22Rv1 (cell line): Measurements from ENCODE around the gene DKK3.

Experiments
- ZFX ChIP-seq: fragments of 450-650 bp; IDR thresholded peaks from 2 replicates; pipeline ENCODE4 v1.6.1; 2017; ENCODE audit warnings: antibody characterized with exemption, borderline replicate concordance
- TF ChIP-seq, protein P1 (sequence below): fragments of 450-650 bp; IDR thresholded peaks from 2 replicates; pipeline ENCODE4 v1.5.1; 2017; ENCODE audit warnings: mild to moderate bottlenecking

DNA sequence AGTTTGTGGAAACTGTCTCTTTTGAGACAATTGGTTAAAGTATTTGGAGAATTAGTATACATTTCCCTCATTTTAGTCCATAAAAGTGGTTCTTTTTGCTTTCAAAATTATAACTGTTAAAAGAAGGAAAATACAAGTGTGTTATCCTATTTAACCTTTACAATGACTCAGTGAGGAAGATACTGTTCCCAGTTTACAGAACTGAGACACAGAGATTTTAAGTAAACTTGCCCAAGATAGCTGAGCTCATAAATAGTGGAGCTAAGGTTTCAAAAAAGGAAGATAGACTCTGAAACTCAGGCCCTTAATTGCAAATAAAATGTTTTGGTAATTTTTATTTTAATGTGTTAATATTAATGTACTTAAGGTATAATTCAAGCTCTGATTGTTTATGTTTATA lies 58.9 kb downstream of the DKK3 start:
- TF ChIP-seq, protein P1, sequence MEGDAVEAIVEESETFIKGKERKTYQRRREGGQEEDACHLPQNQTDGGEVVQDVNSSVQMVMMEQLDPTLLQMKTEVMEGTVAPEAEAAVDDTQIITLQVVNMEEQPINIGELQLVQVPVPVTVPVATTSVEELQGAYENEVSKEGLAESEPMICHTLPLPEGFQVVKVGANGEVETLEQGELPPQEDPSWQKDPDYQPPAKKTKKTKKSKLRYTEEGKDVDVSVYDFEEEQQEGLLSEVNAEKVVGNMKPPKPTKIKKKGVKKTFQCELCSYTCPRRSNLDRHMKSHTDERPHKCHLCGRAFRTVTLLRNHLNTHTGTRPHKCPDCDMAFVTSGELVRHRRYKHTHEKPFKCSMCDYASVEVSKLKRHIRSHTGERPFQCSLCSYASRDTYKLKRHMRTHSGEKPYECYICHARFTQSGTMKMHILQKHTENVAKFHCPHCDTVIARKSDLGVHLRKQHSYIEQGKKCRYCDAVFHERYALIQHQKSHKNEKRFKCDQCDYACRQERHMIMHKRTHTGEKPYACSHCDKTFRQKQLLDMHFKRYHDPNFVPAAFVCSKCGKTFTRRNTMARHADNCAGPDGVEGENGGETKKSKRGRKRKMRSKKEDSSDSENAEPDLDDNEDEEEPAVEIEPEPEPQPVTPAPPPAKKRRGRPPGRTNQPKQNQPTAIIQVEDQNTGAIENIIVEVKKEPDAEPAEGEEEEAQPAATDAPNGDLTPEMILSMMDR: no peak
- no peak for TF ChIP-seq ZFX
